ENCODE results near the gene STX1A. TPM values are rescaled to one million over a fixed set of nuclear protein-coding genes. Genes with fewer than 3 reads are reported as not detected.
"Not testable (repeated sequence)": the region's sequence is repeated elsewhere in the genome, so short reads cannot be mapped to it uniquely, and the experiment has no call there.

STX1A gene
- total and polyA plus RNA-seq, 2 experiments from 2014 or later, result 9.8 to 20.6 TPM

DNA sequence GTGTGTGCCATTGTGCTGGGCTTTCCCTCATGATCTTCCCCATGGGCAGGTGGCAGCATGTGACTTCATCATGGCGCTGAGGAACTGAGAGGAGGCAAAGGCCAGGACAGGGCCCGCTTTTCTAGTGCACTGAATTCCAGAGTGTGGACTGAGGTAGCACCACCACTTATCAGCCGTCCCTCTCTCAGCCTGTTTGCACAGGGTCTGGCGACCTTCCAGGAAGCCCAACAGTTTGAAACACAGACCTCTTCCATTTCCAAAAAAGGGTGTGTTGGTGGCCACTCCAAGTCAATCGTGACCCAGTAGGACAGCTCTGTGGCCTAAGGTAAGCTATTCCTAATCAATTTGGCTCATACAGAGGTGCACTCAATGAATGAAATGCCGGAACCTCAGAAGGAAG lies 40.6 kb downstream of the STX1A start:
- Histone ChIP-seq H3K4me3 (no peak overlapping the region), H3K27me3 (no peaks in the 10 kb centered on the region), H3K4me1 (ENCODE audit: low read depth) (peaks cover 11% of the 10 kb centered on the region), H3K36me3 (peaks cover 2% of the 10 kb centered on the region), H3K9me3 (ENCODE audit: low read depth) (no peaks in the 10 kb centered on the region), H3K27ac (peak overlapping the region; percentile 87)
- TF ChIP-seq, protein P1, sequence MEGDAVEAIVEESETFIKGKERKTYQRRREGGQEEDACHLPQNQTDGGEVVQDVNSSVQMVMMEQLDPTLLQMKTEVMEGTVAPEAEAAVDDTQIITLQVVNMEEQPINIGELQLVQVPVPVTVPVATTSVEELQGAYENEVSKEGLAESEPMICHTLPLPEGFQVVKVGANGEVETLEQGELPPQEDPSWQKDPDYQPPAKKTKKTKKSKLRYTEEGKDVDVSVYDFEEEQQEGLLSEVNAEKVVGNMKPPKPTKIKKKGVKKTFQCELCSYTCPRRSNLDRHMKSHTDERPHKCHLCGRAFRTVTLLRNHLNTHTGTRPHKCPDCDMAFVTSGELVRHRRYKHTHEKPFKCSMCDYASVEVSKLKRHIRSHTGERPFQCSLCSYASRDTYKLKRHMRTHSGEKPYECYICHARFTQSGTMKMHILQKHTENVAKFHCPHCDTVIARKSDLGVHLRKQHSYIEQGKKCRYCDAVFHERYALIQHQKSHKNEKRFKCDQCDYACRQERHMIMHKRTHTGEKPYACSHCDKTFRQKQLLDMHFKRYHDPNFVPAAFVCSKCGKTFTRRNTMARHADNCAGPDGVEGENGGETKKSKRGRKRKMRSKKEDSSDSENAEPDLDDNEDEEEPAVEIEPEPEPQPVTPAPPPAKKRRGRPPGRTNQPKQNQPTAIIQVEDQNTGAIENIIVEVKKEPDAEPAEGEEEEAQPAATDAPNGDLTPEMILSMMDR (IDR thresholded peaks at IDR 0.05; ENCODE audit: low read depth, low read length), result no peak
- peak in 1 of 2 donors; percentile 49 for DNase-seq (ENCODE audit: low read depth in 1 of 2, low spot score in 1 of 2)

DNA sequence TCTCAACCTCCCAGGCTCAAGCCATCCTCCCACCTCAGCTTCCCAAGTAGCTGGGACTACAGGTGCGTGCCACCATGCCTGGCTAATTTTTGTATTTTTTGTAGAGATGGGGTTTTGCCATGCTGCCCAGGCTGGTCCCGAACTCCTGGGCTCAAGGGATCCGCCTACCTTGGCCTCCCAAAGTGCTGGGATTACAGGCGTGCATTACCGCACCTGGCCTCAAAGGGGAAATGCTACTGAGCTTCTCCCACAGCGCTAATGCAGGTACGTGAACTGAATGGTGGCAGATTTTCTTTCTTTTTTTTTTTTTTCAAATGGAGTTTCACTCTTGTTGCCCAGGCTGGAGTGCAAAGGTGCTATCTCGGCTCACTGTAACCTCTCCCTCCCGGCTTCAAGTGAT lies 43.4 kb downstream of the STX1A start:
- H3K27ac ChIP-seq; DNase-seq (ENCODE audit: low read depth in 1 of 2, low spot score in 1 of 2); H3K27me3 ChIP-seq; H3K9me3 ChIP-seq (ENCODE audit: low read depth); H3K36me3 ChIP-seq; H3K4me3 ChIP-seq; H3K4me1 ChIP-seq (ENCODE audit: low read depth): not testable (repeated sequence)

DNA sequence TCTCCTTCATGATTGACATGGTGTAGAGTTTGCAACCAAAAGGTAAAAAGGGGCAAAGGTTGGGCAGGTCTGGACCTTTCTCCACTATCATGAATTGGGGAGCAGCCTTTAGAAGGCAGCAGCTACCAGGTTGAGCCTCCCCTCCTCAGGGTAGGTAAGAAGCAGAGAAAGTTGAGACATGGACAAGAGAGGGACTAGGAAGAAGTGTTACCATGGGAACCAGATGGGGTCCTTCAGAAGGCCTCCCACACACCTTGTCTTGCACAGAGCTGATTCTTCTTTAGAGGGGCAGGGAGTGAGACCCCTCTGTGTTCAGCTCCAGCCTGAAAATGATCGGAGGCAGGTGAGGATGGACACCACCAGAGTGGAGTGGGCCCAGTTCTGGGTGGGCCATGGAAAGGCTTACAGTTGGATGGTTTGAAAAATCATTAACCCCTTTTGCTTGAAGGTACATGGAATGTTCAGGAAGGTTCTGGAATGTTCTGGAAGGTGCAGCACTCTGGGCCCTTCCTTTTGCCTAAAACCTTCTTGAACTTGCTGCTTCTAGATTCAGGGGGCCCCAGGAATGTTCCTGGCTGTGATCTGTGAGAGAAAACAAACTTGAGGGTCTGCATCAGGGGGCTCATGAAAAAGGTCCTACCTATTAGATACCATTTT lies 44.9 kb downstream of the STX1A start:
- Histone ChIP-seq H3K27ac (no peak overlapping the region), H3K9me3 (ENCODE audit: low read depth) (no peaks in the 10 kb centered on the region), H3K36me3 (peaks cover 2% of the 10 kb centered on the region), H3K27me3 (no peaks in the 10 kb centered on the region), H3K4me3 (no peak overlapping the region), H3K4me1 (ENCODE audit: low read depth) (no peaks in the 10 kb centered on the region)
- DNase-seq (ENCODE audit: low read depth in 1 of 2, low spot score in 1 of 2), result no peak
- TF ChIP-seq, protein P1 (IDR thresholded peaks at IDR 0.05; ENCODE audit: low read depth, low read length), result no peak

DNA sequence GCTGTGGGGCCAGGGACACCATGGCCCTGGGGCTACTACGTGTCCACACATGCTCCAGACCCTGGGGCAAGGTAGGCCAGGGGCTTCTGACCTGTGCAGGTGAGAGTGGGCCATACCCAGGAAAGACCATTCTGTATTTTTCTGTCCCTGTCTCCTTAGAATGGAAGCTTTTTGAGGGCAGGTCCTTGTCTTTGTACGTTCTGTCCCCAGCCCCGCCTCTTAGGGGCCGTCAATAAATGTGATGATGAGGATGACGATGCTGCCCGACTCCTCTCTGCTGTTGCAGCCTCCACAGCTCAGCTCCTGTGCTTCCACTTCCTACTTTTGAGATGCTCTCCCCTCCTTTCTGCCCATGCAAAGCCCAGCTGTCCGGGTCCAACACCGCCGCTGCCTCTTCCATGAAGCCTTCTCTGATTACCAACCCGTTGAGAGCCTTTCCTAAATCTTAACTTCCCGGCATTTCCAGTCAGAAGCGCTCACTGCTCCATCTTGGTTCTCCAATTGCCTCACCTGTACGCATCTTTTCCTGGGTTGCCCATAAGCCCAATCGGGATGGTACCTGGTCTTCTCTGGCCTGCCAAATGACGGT lies 47.5 kb downstream of the STX1A start:
- TF ChIP-seq, protein P1 (IDR thresholded peaks at IDR 0.05; ENCODE audit: low read depth, low read length), result no peak
- Histone ChIP-seq H3K9me3 (ENCODE audit: low read depth) (no peaks in the 10 kb centered on the region), H3K27me3 (no peaks in the 10 kb centered on the region), H3K4me3 (no peak overlapping the region), H3K27ac (no peak overlapping the region), H3K4me1 (ENCODE audit: low read depth) (peaks cover 7% of the 10 kb centered on the region), H3K36me3 (no peaks in the 10 kb centered on the region)
- DNase-seq (ENCODE audit: low read depth in 1 of 2, low spot score in 1 of 2), result no peak

DNA sequence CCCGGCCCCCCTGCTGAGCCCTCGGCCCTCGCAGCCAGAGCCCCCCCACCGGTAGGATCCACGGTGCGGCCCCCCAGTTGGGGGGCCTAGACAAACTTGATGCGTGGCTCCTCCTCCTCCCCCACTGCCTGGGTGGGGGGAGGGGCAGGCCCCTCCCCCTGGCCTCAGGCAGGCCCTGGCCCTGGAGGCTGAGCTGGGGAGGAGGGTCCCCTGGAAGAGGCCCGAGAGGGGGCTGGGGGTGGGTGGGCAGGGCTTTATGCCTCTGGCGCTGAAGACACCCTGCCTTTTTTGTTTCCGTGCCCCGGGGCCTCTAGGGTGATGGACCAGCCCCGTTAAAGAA lies 48.2 kb downstream of the STX1A start:
- no peak for DNase-seq (ENCODE audit: low read depth in 1 of 2, low spot score in 1 of 2)
- H3K4me1 ChIP-seq (ENCODE audit: low read depth), result peaks cover 7% of the 10 kb centered on the region
- no peak overlapping the region for H3K4me3 ChIP-seq

DNA sequence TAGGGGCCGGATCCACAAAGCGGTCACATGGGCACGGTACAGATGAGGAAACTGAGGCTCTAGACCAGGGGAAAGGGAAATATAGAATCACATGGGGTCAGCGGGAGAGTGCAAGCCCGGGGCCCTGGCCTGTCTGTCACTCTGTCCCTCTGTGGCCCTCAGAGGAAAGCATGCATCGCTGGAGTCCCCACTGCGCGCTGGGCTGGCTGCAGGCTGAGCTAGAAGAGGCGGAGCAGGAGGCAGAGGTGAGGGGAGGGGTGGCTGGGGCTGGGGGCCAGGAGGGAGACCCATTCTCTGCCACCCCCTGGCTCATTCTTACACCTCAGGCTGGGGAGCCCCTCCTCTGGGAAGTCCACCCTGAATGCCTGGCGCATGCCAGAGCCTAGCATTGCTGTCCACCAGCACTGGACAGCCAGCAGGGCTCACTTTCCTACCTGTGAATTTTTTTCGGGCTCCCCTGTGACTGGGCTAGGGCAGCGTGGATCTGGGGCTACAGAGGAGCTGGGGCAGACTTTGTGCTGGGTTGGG lies 49.5 kb downstream of the STX1A start:
- no peak for DNase-seq (ENCODE audit: low read depth in 1 of 2, low spot score in 1 of 2)
- no peak overlapping the region for H3K27ac ChIP-seq
- H3K27me3 ChIP-seq, result no peaks in the 10 kb centered on the region
- TF ChIP-seq, protein P1 (IDR thresholded peaks at IDR 0.05; ENCODE audit: low read depth, low read length), result no peak
- peaks cover 7% of the 10 kb centered on the region for H3K4me1 ChIP-seq (ENCODE audit: low read depth)
- no peaks in the 10 kb centered on the region for H3K36me3 ChIP-seq
- H3K9me3 ChIP-seq (ENCODE audit: low read depth), result no peaks in the 10 kb centered on the region
- H3K4me3 ChIP-seq, result no peak overlapping the region

More for the DNA sequence above, 48.2 kb downstream of the STX1A start:
- Histone ChIP-seq H3K27me3 (no peaks in the 10 kb centered on the region), H3K27ac (no peak overlapping the region), H3K9me3 (ENCODE audit: low read depth) (no peaks in the 10 kb centered on the region), H3K36me3 (no peaks in the 10 kb centered on the region)
- TF ChIP-seq, protein P1 (IDR thresholded peaks at IDR 0.05; ENCODE audit: low read depth, low read length), result no peak

All from cardiac muscle cell (in vitro differentiated cells and primary cell).